HepG2 (cell line): ENCODE data around the gene TP53TG5. TPM values are rescaled to one million over a fixed set of nuclear protein-coding genes. Genes with fewer than 3 reads are reported as not detected.

Experiments used
- ATF5 ChIP-seq: sonication (generic); formaldehyde crosslinking; IDR thresholded peaks from 2 replicates; pipeline ENCODE4 v1.4.0; 2020; ENCODE audit warnings: mild to moderate bottlenecking, low read depth, missing genetic modification reagents
- BCL6 ChIP-seq: IDR thresholded peaks from 2 replicates; pipeline ENCODE4 v1.6.1; 2016; ENCODE audit warnings: missing genetic modification reagents, missing compliant biosample characterization
- CENPT ChIP-seq: sonication (generic); formaldehyde crosslinking; IDR thresholded peaks from 2 replicates; pipeline ENCODE4 v1.8.0; 2022; ENCODE audit warnings: low read depth, mild to moderate bottlenecking, moderate library complexity, missing genetic modification reagents
- FIP1L1 ChIP-seq: fragments of 200-400 bp; formaldehyde crosslinking; IDR thresholded peaks from 2 replicates; pipeline ENCODE4 v1.6.1; 2018; ENCODE audit warnings: low read depth, mild to moderate bottlenecking, low read length, moderate library complexity, borderline replicate concordance; ENCODE audit not compliant: insufficient read depth
- HIVEP1 ChIP-seq: sonication (generic); formaldehyde crosslinking; IDR thresholded peaks from 2 replicates; pipeline ENCODE4 v1.4.0; 2020; ENCODE audit warnings: mild to moderate bottlenecking, missing genetic modification reagents
- HNF1B ChIP-seq: sonication (generic); formaldehyde crosslinking; IDR thresholded peaks from 2 replicates; pipeline ENCODE4 v1.5.1; 2020; ENCODE audit warnings: mild to moderate bottlenecking, moderate library complexity, missing genetic modification reagents
- IKZF4 ChIP-seq: sonication (generic); formaldehyde crosslinking; IDR thresholded peaks from 2 replicates; pipeline ENCODE4 v1.5.1; 2020; ENCODE audit warnings: borderline replicate concordance, mild to moderate bottlenecking, low read depth, missing genetic modification reagents; ENCODE audit errors: not compliant biosample characterization
- MBD4 ChIP-seq: IDR thresholded peaks from 2 replicates; pipeline ENCODE4 v1.6.1; 2012; ENCODE audit warnings: low read length, inconsistent platforms, borderline replicate concordance
- MED13 ChIP-seq: sonication (generic); formaldehyde crosslinking; IDR thresholded peaks from 2 replicates; pipeline ENCODE4 v1.5.0; 2020; ENCODE audit warnings: missing genetic modification reagents
- NCOA2 ChIP-seq: sonication (generic); formaldehyde crosslinking; IDR thresholded peaks from 2 replicates; pipeline ENCODE4 v1.8.0; 2022; ENCODE audit warnings: inconsistent platforms
- RNF2 ChIP-seq: fragments of 450-650 bp; conservative IDR thresholded peaks from 2 replicates; pipeline ENCODE4 v1.6.1; 2016; ENCODE audit warnings: low read depth
- SP140L ChIP-seq: sonication (generic); formaldehyde crosslinking; IDR thresholded peaks from 2 replicates; pipeline ENCODE4 v1.4.0; 2020; ENCODE audit warnings: missing genetic modification reagents, borderline replicate concordance
- SP2 ChIP-seq: sonication (generic); formaldehyde crosslinking; IDR thresholded peaks from 2 replicates; pipeline ENCODE4 v1.5.1; 2020; ENCODE audit warnings: mild to moderate bottlenecking, missing genetic modification reagents
- TAF1 ChIP-seq: sonication (generic); formaldehyde crosslinking; IDR thresholded peaks from 2 replicates; pipeline ENCODE4 v1.4.0; 2020; ENCODE audit warnings: missing genetic modification reagents
- TCF7 ChIP-seq: sonication (generic); IDR thresholded peaks from 2 replicates; pipeline ENCODE4 v1.6.1; 2016; ENCODE audit warnings: antibody characterized with exemption, low read depth
- ZBTB38 ChIP-seq: sonication (generic); formaldehyde crosslinking; IDR thresholded peaks from 2 replicates; pipeline ENCODE4 v1.5.1; 2020; ENCODE audit warnings: mild to moderate bottlenecking, missing genetic modification reagents
- ZFP62 ChIP-seq: sonication (generic); formaldehyde crosslinking; IDR thresholded peaks from 2 replicates; pipeline ENCODE4 v1.4.0; 2020; ENCODE audit warnings: missing genetic modification reagents
- ZNF20 ChIP-seq: sonication (generic); formaldehyde crosslinking; IDR thresholded peaks from 2 replicates; pipeline ENCODE4 v1.4.0; 2020; ENCODE audit warnings: mild to moderate bottlenecking, moderate library complexity, missing genetic modification reagents
- ZNF331 ChIP-seq: sonication (generic); formaldehyde crosslinking; IDR thresholded peaks from 2 replicates; pipeline ENCODE4 v1.4.0; 2020; ENCODE audit warnings: missing genetic modification reagents
- ZNF335 ChIP-seq: sonication (generic); formaldehyde crosslinking; IDR thresholded peaks from 2 replicates; pipeline ENCODE4 v1.4.0; 2020; ENCODE audit warnings: missing genetic modification reagents
- ZNF362 ChIP-seq: sonication (generic); formaldehyde crosslinking; IDR thresholded peaks from 2 replicates; pipeline ENCODE4 v1.4.0; 2020; ENCODE audit warnings: missing genetic modification reagents, mild to moderate bottlenecking, borderline replicate concordance
- ZNF441 ChIP-seq: sonication (generic); formaldehyde crosslinking; IDR thresholded peaks from 2 replicates; pipeline ENCODE4 v1.7.0; 2021; ENCODE audit warnings: missing genetic modification reagents, borderline replicate concordance
- ZNF562 ChIP-seq: sonication (generic); formaldehyde crosslinking; IDR thresholded peaks from 2 replicates; pipeline ENCODE4 v1.8.0; 2022; ENCODE audit warnings: missing genetic modification reagents, borderline replicate concordance
- ZNF614 ChIP-seq: IDR thresholded peaks from 2 replicates; pipeline ENCODE4 v1.6.1; 2018; ENCODE audit warnings: missing biosample characterization, missing genetic modification reagents, inconsistent platforms, borderline replicate concordance
- ZNF691 ChIP-seq: sonication (generic); formaldehyde crosslinking; IDR thresholded peaks from 2 replicates; pipeline ENCODE4 v1.4.0; 2020; ENCODE audit warnings: missing genetic modification reagents, low read depth, mild to moderate bottlenecking, borderline replicate concordance
- ZSCAN30 ChIP-seq: sonication (generic); formaldehyde crosslinking; IDR thresholded peaks from 2 replicates; pipeline ENCODE4 v1.5.0; 2020; ENCODE audit warnings: mild to moderate bottlenecking, missing genetic modification reagents
- ZZZ3 ChIP-seq: sonication (generic); formaldehyde crosslinking; IDR thresholded peaks from 2 replicates; pipeline ENCODE4 v1.4.0; 2020; ENCODE audit warnings: missing genetic modification reagents, mild to moderate bottlenecking, borderline replicate concordance
- polyA plus RNA-seq, 8 experiments: library from polyadenylated mRNA; depleted of rRNA in 3 of 8; stranded (reverse) in 7 of 8; unstranded in 1 of 8; fragments of >200 nt; fragmentation: Illumina TruSeq in 4 of 8; extraction: Trizol in 4 of 8; gene quantifications; 2 replicates each; pipeline versions ENCODE4 v1.2.1 to v1.2.3, GENCODE V29; 2011 to 2016; ENCODE audit warnings: low read depth in 4 of 8, missing spikeins in 1 of 8, mixed read lengths in 1 of 8; ENCODE audit not compliant: insufficient read depth in 1 of 8
- total RNA-seq, 5 experiments: library from RNA; depleted of rRNA; stranded (reverse); fragments of >200 nt; fragmentation: Illumina TruSeq; extraction: Trizol; gene quantifications; 2 replicates each; pipeline ENCODE4 v1.2.3, GENCODE V29; 2016; ENCODE audit warnings: low read depth in 1 of 5

Gene TP53TG5
- total and polyA plus RNA-seq, 2 of the 13 experiments (the other 11 are each of a cell fraction or from before 2014, with no cell fraction given): 0.11 TPM; not detected in 1

- TF ChIP-seq ZNF691 (CRISPR knock-in tag) (peak; percentile 81), ZNF335 (CRISPR knock-in tag) (peak; percentile 90), ZBTB38 (CRISPR knock-in tag) (peak; percentile 44), MBD4 (no peak), ZNF331 (CRISPR knock-in tag) (peak; percentile 95), ZNF441 (CRISPR knock-in tag) (peak; percentile 76; the same call in 1 of the 2 replicates), ZNF362 (CRISPR knock-in tag) (peak; percentile 78), HIVEP1 (CRISPR knock-in tag) (peak; percentile 98), RNF2 (peak; percentile 90), ZFP62 (CRISPR knock-in tag) (no peak), ZSCAN30 (no peak), CENPT (peak; percentile 52; the same call in 1 of the 2 replicates), SP2 (CRISPR knock-in tag) (peak; percentile 69), MED13 (CRISPR knock-in tag) (peak; percentile 68; the same call in 1 of the 2 replicates), HNF1B (CRISPR knock-in tag) (peak; percentile 99), ATF5 (CRISPR knock-in tag) (peak; percentile 96), TAF1 (peak; percentile 96), SP140L (CRISPR knock-in tag) (no peak; the same call in none of the 2 replicates), IKZF4 (CRISPR knock-in tag) (peak; percentile 68), NCOA2 (CRISPR knock-in tag) (peak; percentile 74), ZNF20 (CRISPR knock-in tag) (no peak), ZZZ3 (peak; percentile 88), ZNF614 (CRISPR knock-in tag) (peak; percentile 94), TCF7 (peak; percentile 6; the same call in 1 of the 2 replicates), FIP1L1 (peak; percentile 98), ZNF562 (CRISPR knock-in tag) (no peak), BCL6 (CRISPR knock-in tag) (peak; percentile 73)
Observed at GRCh38 chr20:45362804-45363610, 15.1 kb downstream of the TP53TG5 start, which contains the start of gene SYS1 (continued).
